Measurements from ENCODE around the gene CMPK2.
"Not testable (repeated sequence)": the region's sequence is repeated elsewhere in the genome, so short reads cannot be mapped to it uniquely, and the experiment has no call there.

The CMPK2 gene

GRCh38 chr2:6858466-6859027, 7.2 kb downstream of the CMPK2 start:
- not testable (repeated sequence) for H3K36me3 ChIP-seq (ENCODE audit: control insufficient read depth, insufficient read depth, low read length); H3K9ac ChIP-seq (ENCODE audit: low read length); H3K27ac ChIP-seq (ENCODE audit: low read depth, low read length); H3K4me3 ChIP-seq (ENCODE audit: low read depth, low read length); H3K4me1 ChIP-seq (ENCODE audit: control insufficient read depth, insufficient read depth, low read length)
- Histone ChIP-seq H3K9me3 (ENCODE audit: control insufficient read depth, insufficient read depth, low read depth, low read length) (peaks cover 27% of the 10 kb centered on the region), H3K27me3 (ENCODE audit: control insufficient read depth, insufficient read depth, low read length) (peaks cover 12% of the 10 kb centered on the region)

GRCh38 chr2:6856548-6856920, 9.2 kb downstream of the CMPK2 start:
- Histone ChIP-seq H3K4me3 (ENCODE audit: low read depth, low read length) (no peak overlapping the region), H3K4me1 (ENCODE audit: control insufficient read depth, insufficient read depth, low read length) (no peaks in the 10 kb centered on the region), H3K27ac (ENCODE audit: low read depth, low read length) (no peak overlapping the region), H3K36me3 (ENCODE audit: control insufficient read depth, insufficient read depth, low read length) (no peaks in the 10 kb centered on the region), H3K9me3 (ENCODE audit: control insufficient read depth, insufficient read depth, low read depth, low read length) (peaks cover 25% of the 10 kb centered on the region), H3K9ac (ENCODE audit: low read length) (no peak overlapping the region), H3K27me3 (ENCODE audit: control insufficient read depth, insufficient read depth, low read length) (no peaks in the 10 kb centered on the region)

- peaks cover 22% of the 10 kb centered on the region for H3K9me3 ChIP-seq (ENCODE audit: control insufficient read depth, insufficient read depth, low read depth, low read length)
- H3K27ac ChIP-seq (ENCODE audit: low read depth, low read length): no peak overlapping the region
- H3K4me1 ChIP-seq (ENCODE audit: control insufficient read depth, insufficient read depth, low read length): no peaks in the 10 kb centered on the region
- no peaks in the 10 kb centered on the region for H3K27me3 ChIP-seq (ENCODE audit: control insufficient read depth, insufficient read depth, low read length)
- H3K9ac ChIP-seq (ENCODE audit: low read length): no peak overlapping the region
- no peaks in the 10 kb centered on the region for H3K36me3 ChIP-seq (ENCODE audit: control insufficient read depth, insufficient read depth, low read length)
- no peak overlapping the region for H3K4me3 ChIP-seq (ENCODE audit: low read depth, low read length)
Measured at GRCh38 chr2:6855860-6856547, 9.7 kb downstream of the CMPK2 start.

DNA sequence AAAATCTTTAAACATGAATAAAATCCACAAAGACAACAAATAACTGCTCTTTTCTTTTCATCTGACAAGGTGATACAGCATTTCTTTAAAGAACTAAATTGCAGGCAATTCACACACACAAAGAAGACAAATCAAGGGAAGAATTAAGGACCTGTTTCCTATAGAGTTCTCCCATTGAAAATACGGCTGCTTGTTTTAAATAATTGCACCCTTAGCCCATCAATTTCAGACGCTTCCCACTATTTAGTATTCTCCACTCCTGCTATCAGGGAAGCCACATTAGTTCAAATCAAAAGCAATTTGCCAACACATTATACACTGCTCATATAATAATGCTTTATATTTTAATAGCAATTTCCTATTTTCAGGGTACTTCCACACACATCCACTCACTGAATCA, 11.3 kb downstream of the CMPK2 start:
- Histone ChIP-seq H3K27ac (ENCODE audit: low read depth, low read length) (no peak overlapping the region), H3K4me1 (ENCODE audit: control insufficient read depth, insufficient read depth, low read length) (no peaks in the 10 kb centered on the region), H3K9ac (ENCODE audit: low read length) (no peak overlapping the region), H3K4me3 (ENCODE audit: low read depth, low read length) (no peak overlapping the region), H3K27me3 (ENCODE audit: control insufficient read depth, insufficient read depth, low read length) (no peaks in the 10 kb centered on the region), H3K36me3 (ENCODE audit: control insufficient read depth, insufficient read depth, low read length) (no peaks in the 10 kb centered on the region), H3K9me3 (ENCODE audit: control insufficient read depth, insufficient read depth, low read depth, low read length) (peaks cover 16% of the 10 kb centered on the region)

DNA sequence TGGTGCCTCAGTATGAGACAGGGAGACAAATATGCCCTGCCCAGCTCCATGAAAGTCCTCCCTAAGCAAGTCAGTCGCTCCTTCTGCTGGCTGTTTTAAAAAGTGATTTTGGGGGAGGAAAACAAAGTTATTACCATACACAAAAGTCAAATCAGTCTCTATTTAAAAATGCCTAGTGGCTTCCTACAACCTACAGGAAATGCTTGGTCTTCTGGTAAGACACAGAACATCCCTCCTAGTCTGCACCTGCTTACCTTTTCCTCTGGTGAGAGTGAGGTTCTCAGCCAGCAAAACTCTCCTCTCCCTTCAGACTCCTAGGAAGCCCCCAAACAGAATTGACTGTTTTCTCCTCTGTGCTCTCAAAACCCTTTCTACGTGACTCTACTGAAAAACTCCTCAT, 13.5 kb downstream of the CMPK2 start:
- no peaks in the 10 kb centered on the region for H3K4me1 ChIP-seq (ENCODE audit: control insufficient read depth, insufficient read depth, low read length)
- no peak overlapping the region for H3K27ac ChIP-seq (ENCODE audit: low read depth, low read length)
- no peak overlapping the region for H3K4me3 ChIP-seq (ENCODE audit: low read depth, low read length)
- no peaks in the 10 kb centered on the region for H3K27me3 ChIP-seq (ENCODE audit: control insufficient read depth, insufficient read depth, low read length)
- H3K9me3 ChIP-seq (ENCODE audit: control insufficient read depth, insufficient read depth, low read depth, low read length): peaks cover 20% of the 10 kb centered on the region
- H3K9ac ChIP-seq (ENCODE audit: low read length): no peak overlapping the region
- no peaks in the 10 kb centered on the region for H3K36me3 ChIP-seq (ENCODE audit: control insufficient read depth, insufficient read depth, low read length)

GRCh38 chr2:6846967-6847681, 18.6 kb downstream of the CMPK2 start:
- no peak overlapping the region for H3K27ac ChIP-seq (ENCODE audit: low read depth, low read length)
- no peaks in the 10 kb centered on the region for H3K36me3 ChIP-seq (ENCODE audit: control insufficient read depth, insufficient read depth, low read length)
- H3K4me1 ChIP-seq (ENCODE audit: control insufficient read depth, insufficient read depth, low read length): no peaks in the 10 kb centered on the region
- H3K9ac ChIP-seq (ENCODE audit: low read length): no peak overlapping the region
- peaks cover 67% of the 10 kb centered on the region for H3K9me3 ChIP-seq (ENCODE audit: control insufficient read depth, insufficient read depth, low read depth, low read length)
- no peak overlapping the region for H3K4me3 ChIP-seq (ENCODE audit: low read depth, low read length)
- no peaks in the 10 kb centered on the region for H3K27me3 ChIP-seq (ENCODE audit: control insufficient read depth, insufficient read depth, low read length)

DNA sequence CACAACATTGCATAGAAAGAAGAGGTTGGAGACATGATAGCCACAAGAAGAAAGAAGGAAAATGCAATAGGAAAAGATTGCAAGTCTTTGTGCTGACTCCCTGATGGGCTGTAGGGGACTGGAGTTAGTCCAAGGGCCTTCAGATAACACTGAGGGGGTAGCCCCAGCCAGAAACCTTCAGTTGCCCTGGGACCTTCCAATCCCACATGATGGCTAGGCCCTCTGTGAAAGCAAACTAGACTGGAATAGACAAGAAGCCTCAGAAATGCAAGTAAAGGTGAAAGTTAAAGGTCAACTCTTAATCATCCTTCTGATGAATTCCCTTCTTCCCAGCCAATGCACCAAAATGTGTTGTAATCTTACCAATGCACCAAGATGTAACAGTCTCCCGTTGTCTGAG, 19.2 kb downstream of the CMPK2 start:
- H3K27ac ChIP-seq (ENCODE audit: low read depth, low read length): no peak overlapping the region
- no peak overlapping the region for H3K9ac ChIP-seq (ENCODE audit: low read length)
- no peaks in the 10 kb centered on the region for H3K36me3 ChIP-seq (ENCODE audit: control insufficient read depth, insufficient read depth, low read length)
- no peak overlapping the region for H3K4me3 ChIP-seq (ENCODE audit: low read depth, low read length)
- no peaks in the 10 kb centered on the region for H3K27me3 ChIP-seq (ENCODE audit: control insufficient read depth, insufficient read depth, low read length)
- H3K9me3 ChIP-seq (ENCODE audit: control insufficient read depth, insufficient read depth, low read depth, low read length): peaks cover 72% of the 10 kb centered on the region
- H3K4me1 ChIP-seq (ENCODE audit: control insufficient read depth, insufficient read depth, low read length): no peaks in the 10 kb centered on the region

- H3K27ac ChIP-seq (ENCODE audit: low read depth, low read length): no peak overlapping the region
- no peaks in the 10 kb centered on the region for H3K27me3 ChIP-seq (ENCODE audit: control insufficient read depth, insufficient read depth, low read length)
- H3K36me3 ChIP-seq (ENCODE audit: control insufficient read depth, insufficient read depth, low read length): no peaks in the 10 kb centered on the region
- H3K4me1 ChIP-seq (ENCODE audit: control insufficient read depth, insufficient read depth, low read length): no peaks in the 10 kb centered on the region
- peaks cover 75% of the 10 kb centered on the region for H3K9me3 ChIP-seq (ENCODE audit: control insufficient read depth, insufficient read depth, low read depth, low read length)
- H3K4me3 ChIP-seq (ENCODE audit: low read depth, low read length): no peak overlapping the region
- no peak overlapping the region for H3K9ac ChIP-seq (ENCODE audit: low read length)
Measured at GRCh38 chr2:6845903-6846302, 19.8 kb downstream of the CMPK2 start.

DNA sequence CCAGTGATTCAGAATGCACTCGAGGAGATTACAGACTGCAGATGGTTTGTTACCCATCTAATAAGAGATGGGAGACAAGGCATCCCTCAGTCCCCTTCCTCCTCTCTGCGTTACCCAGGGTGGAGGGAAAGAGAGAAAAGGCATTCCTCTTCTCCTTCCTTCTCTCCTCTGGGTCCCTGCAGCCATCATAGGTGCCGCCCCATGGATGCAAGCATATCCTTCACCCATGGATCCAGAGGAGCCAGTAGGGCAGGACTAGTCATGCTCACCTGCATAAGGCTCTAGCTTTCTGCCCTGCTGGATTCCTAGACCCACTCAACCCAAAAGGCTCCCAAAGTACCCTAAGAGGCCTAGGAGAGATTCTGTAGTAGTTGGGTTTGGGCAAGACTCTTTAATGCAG, 20.4 kb downstream of the CMPK2 start:
- Histone ChIP-seq H3K4me3 (ENCODE audit: low read depth, low read length) (no peak overlapping the region), H3K9me3 (ENCODE audit: control insufficient read depth, insufficient read depth, low read depth, low read length) (peaks cover 80% of the 10 kb centered on the region), H3K27me3 (ENCODE audit: control insufficient read depth, insufficient read depth, low read length) (no peaks in the 10 kb centered on the region), H3K36me3 (ENCODE audit: control insufficient read depth, insufficient read depth, low read length) (no peaks in the 10 kb centered on the region), H3K4me1 (ENCODE audit: control insufficient read depth, insufficient read depth, low read length) (no peaks in the 10 kb centered on the region), H3K9ac (ENCODE audit: low read length) (no peak overlapping the region), H3K27ac (ENCODE audit: low read depth, low read length) (no peak overlapping the region)

- no peaks in the 10 kb centered on the region for H3K27me3 ChIP-seq (ENCODE audit: control insufficient read depth, insufficient read depth, low read length)
- no peak overlapping the region for H3K9ac ChIP-seq (ENCODE audit: low read length)
- no peaks in the 10 kb centered on the region for H3K4me1 ChIP-seq (ENCODE audit: control insufficient read depth, insufficient read depth, low read length)
- no peaks in the 10 kb centered on the region for H3K36me3 ChIP-seq (ENCODE audit: control insufficient read depth, insufficient read depth, low read length)
- no peak overlapping the region for H3K4me3 ChIP-seq (ENCODE audit: low read depth, low read length)
- no peak overlapping the region for H3K27ac ChIP-seq (ENCODE audit: low read depth, low read length)
- H3K9me3 ChIP-seq (ENCODE audit: control insufficient read depth, insufficient read depth, low read depth, low read length): peaks cover 63% of the 10 kb centered on the region
Measured at GRCh38 chr2:6841537-6842287, 24.0 kb downstream of the CMPK2 start.
